Activated CD4-positive, alpha-beta T cell treated with anti-CD3 and anti-CD28 coated beads for 1 hour (primary cell): ENCODE data around the gene CACNA1G.

Experiments
- DNase-seq: peaks from one replicate; pipeline ENCODE4 v3.0.0-alpha.2; 2020

CACNA1G gene

DNA sequence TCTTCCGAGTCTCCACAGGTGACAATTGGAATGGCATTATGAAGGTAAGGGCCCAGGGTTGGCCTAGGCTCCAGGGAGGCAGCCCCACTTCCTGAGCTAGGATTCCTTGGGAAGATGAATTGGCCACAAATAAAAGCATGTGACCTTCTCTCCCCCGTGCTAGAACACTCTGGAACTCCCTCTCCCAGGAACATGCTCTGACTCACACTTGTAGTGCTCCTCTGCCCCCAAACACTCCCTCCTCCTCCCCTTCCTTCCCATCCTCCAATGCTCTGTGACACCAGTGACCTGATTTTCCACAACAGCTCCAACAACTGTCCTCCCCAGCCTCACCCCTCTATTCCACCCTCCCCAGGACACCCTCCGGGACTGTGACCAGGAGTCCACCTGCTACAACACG lies 57.8 kb downstream of the CACNA1G start:
- DNase-seq: no peak

DNA sequence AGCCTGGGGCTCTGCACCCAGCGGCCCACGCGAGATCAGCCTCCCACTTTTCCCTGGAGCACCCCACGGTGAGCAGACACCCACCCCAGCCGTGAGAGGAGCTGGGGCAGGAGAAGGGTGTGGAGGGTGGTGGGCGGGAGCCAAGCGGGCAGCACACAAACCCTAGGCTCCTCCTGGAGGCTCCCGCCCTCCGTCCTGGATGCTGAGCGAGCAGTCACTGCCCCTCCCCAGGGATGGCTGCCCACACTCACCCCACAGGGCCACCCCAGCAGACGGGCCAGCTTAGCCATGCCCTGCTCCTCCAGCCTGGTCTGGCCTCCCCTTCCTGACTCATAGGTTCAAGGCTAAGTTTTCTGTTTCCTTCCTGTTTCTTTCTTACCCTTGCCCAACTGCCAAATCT lies 58.4 kb downstream of the CACNA1G start:
- DNase-seq: no peak

DNA sequence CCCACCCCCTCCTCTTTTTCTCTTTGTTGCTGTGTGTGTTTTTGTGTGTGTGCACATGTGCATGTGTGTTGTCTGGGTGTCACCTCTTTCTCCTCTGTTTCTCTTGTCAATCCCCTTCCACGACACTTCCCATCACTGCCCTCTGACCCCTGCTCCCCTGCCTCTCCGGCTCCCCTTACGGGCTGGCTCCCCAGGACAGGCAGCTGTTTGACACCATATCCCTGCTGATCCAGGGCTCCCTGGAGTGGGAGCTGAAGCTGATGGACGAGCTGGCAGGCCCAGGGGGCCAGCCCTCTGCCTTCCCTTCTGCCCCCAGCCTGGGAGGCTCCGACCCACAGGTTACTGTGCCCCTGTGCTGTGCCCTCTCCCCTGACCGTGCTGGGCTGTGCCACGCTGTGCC lies 59.0 kb downstream of the CACNA1G start:
- DNase-seq: no peak

DNA sequence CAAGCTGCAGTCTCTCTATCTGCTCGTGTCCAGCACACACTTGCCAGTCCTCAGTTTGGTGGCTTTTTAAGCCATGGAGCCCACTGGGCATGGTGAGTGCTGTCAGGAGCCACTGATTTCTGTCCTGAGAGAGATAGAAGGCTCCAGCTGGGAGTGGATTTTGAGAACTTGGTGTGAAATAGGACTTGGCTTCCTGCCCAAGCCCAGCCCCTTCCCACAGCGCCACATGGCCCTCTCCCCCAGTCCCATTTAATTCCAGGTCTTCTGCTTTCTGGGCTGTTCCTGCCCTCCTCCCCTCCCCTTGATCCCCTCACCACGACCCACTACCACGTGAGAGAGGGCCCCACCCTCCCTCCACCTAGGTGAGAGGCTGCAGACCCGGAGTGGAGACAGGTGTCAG lies 59.7 kb downstream of the CACNA1G start:
- no peak for DNase-seq

- DNase-seq: no peak
These were observed 60.3 kb downstream of the CACNA1G start for GRCh38 chr17:50620858-50621257.

DNA sequence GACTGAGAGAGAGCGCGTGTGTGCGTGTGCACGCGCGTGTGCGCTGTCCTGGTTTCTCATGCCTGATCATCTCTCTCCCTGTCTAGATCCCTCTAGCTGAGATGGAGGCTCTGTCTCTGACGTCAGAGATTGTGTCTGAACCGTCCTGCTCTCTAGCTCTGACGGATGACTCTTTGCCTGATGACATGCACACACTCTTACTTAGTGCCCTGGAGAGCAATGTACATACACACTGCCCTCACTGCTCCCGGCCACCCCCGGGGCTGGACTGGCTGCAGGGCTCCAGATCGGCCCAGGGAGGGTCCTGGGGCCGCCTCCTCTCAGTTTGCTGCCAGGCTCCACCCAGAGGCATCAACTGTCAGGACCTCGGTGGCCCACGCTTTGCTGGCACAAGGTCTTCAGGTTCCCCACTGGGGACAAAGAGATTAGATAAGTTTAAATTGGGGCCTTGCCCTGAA lies 61.1 kb downstream of the CACNA1G start:
- DNase-seq: no peak

DNA sequence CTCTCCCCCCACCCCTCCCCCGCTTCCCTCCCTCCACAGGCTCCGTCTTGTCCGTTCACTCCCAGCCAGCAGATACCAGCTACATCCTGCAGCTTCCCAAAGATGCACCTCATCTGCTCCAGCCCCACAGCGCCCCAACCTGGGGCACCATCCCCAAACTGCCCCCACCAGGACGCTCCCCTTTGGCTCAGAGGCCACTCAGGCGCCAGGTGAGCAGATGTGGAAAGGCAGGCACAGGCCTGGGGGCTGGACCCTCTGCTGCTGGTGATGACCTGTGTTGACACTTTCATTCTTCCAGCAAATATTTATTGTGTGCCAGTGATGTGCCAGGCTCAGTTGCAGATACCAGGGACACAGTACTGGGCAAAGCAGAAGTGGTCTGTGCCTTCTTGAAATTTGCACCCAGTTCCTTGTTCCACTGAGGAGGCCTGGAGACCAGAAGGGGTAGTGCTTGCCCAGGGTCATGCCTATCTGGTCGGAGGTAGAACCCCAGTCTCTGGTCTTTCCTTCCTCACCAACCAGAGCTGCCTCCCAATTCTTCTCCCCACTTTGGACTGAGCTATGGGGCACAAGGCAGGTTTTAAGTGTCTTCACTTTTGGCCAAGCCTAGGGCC lies 63.9 kb downstream of the CACNA1G start:
- no peak for DNase-seq

DNA sequence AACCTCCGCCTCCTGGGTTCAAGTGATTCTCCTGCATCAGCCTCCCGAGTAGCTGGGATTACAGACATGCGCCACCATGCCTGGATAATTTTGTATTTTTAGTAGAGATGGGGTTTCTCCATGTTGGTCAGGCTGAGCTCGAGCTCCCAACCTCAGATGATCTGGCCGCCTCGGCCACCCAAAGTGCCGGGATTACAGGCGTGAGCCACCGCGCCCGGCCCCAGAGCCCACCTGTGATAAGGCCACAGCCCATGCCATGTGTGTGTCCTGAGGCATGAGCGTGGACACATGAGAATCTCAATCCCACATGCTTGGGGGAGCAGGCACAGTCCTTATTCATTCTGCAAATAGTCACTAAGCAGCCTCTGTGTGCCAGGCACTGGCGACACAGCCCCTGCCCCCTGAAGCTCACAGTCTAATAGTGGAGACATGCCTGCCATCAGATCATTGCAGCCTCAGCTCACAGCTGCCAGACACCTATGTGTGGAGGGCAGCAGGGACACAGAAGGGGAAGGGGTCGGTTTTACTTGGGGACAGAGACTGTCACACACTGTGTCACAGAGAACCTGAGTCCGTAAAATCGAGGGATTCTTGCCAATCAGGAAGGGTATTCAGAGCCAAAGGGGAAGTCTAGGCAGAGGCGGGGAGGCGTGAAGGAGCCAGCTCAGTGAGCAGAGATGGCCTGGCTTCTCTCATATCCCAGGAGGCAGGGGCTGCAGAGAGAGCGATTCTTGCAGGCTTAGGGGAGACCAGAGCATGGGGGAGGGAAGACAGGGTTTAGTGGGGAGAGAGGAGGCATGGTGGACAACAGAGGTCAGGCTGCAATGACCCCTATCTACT lies 64.7 kb downstream of the CACNA1G start:
- no peak for DNase-seq

DNA sequence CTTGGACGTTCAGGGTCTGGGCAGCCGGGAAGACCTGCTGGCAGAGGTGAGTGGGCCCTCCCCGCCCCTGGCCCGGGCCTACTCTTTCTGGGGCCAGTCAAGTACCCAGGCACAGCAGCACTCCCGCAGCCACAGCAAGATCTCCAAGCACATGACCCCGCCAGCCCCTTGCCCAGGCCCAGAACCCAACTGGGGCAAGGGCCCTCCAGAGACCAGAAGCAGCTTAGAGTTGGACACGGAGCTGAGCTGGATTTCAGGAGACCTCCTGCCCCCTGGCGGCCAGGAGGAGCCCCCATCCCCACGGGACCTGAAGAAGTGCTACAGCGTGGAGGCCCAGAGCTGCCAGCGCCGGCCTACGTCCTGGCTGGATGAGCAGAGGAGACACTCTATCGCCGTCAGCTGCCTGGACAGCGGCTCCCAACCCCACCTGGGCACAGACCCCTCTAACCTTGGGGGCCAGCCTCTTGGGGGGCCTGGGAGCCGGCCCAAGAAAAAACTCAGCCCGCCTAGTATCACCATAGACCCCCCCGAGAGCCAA lies 65.6 kb downstream of the CACNA1G start:
- DNase-seq: peak; percentile 50

DNA sequence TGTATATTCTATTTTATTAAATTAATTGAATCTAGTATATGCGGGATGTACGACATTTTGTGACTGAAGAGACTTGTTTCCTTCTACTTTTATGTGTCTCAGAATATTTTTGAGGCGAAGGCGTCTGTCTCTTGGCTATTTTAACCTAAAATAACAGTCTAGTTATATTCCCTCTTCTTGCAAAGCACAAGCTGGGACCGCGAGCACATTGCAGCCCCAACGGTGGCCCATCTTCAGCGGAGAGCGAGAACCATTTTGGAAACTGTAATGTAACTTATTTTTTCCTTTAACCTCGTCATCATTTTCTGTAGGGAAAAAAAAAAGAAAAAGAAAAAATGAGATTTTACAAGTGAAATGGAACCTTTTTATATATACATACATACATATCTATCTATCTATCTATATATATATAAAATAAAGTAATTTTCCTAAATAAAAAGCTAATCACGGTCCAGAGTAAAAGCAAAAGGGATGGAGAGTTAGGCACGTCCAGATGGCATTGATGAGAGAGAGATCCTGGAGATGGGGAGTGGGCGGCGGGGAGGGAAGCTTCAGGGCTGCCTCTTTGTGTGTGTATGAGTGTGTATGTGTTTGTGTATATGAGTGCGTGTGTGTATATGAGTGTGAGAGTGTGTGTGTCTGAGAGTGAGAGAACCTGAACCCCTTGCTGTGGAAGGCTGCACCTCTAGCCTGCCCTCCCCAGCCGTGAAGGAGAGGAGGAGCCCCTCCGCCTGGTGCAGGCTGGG lies 66.7 kb downstream of the CACNA1G start:
- no peak for DNase-seq

DNA sequence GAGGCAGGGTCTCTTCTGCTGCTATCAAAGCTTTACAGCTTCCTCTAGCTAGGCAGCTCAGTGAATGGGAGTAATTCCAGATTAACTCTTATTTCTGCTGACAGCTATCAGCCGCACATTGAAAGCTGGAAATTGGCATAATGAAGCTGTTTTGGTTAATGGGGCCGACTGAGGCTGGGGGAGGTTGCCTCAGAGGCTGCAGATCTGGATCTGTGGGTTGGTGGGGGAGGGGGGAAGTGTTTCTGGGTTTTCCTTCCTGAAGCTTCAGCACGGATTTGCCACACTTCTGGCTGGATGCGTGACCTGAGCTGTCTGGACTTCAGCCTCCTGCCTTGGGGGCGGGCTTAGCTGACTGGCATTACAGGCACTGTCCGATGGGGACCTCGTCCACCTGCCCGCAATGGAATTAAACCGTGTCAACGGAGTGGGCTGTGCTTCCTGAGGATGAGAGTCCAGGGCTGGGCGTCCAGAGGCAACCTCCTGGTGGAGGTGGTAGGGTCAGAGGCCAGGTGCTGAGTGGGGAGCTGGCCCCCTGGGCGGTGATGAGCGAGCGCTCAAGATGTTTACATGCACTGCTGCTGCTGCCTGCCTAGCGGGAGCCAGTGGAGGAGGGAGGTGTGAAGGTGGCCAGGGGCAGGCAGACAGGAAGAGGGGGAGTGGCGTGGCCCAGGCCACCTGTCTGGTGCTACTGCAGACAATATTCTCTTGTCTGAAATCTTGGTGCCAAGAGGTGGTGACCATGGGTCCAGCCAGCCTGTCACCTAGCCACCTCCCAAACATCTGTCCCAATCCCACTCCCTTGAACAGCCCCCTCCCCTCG lies 67.5 kb downstream of the CACNA1G start:
- no peak for DNase-seq

GRCh38 chr17:50629902-50630301 lies 69.4 kb downstream of the CACNA1G start:
- no peak for DNase-seq

- DNase-seq: peak; percentile 48
These were observed 70.1 kb downstream of the CACNA1G start for GRCh38 chr17:50630524-50631194.

GRCh38 chr17:50631195-50631907 lies 70.8 kb downstream of the CACNA1G start:
- no peak for DNase-seq

GRCh38 chr17:50631908-50632571 lies 71.5 kb downstream of the CACNA1G start:
- no peak for DNase-seq

- DNase-seq: no peak
These were observed 72.1 kb downstream of the CACNA1G start for GRCh38 chr17:50632637-50633036.

- no peak for DNase-seq
These were observed 73.2 kb downstream of the CACNA1G start for GRCh38 chr17:50633683-50634082.

DNA sequence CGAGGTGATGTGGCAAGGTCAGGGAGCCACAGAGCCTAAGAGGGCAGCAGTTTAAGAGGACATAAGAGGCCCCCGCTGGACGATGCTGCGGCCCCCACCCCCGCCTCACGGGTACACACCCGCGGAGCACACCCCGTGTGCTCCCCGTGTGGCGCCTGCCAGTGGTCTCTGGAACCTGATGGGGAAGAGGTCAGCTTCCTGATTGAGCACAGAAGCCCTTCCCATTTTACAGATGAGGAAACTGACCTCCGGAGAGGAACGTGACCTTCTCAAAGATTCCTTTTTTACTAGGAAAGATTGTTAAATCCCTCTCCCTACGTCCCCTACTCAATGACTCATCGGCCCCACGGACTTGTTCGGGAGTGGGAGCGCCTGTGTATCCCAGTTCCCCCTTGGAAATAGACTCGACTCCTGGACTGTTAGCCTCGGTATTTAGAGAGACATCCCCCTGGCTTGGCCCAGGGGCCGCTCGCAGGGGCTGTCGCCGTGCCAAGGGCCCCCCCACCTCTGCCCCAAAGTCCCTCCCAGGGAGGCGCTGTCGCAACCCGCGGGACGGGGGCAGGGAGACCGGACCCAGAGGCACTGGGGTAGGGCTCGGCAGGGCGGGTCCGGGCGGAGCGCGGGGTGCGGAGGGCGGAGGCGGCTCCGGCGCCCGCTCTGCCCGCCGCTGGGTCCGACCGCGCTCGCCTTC lies 73.9 kb downstream of the CACNA1G start, which contains the start of gene ABCC3:
ABCC3 (plus strand) TSS at position 658 of the 691 bp plus-strand sequence. CDS start 56 bp downstream, outside the sequence.
- no peak for DNase-seq

- no peak for DNase-seq
These were observed 74.6 kb downstream of the CACNA1G start for GRCh38 chr17:50634915-50635731.
